Mesangial cell (primary cell): ENCODE data around the gene SDR42E1. TPM values are rescaled to one million over a fixed set of nuclear protein-coding genes. Genes with fewer than 3 reads are reported as not detected.

Experiments
- total RNA-seq: library from RNA; depleted of rRNA; stranded (reverse); fragments of >200 nt; gene quantifications from 2 replicates; pipeline ENCODE4 v1.2.3, GENCODE V29; 2015

Gene SDR42E1, protein sequence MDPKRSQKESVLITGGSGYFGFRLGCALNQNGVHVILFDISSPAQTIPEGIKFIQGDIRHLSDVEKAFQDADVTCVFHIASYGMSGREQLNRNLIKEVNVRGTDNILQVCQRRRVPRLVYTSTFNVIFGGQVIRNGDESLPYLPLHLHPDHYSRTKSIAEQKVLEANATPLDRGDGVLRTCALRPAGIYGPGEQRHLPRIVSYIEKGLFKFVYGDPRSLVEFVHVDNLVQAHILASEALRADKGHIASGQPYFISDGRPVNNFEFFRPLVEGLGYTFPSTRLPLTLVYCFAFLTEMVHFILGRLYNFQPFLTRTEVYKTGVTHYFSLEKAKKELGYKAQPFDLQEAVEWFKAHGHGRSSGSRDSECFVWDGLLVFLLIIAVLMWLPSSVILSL
- total RNA-seq = 5.5 and 6.5 TPM in 2 replicates

DNA sequence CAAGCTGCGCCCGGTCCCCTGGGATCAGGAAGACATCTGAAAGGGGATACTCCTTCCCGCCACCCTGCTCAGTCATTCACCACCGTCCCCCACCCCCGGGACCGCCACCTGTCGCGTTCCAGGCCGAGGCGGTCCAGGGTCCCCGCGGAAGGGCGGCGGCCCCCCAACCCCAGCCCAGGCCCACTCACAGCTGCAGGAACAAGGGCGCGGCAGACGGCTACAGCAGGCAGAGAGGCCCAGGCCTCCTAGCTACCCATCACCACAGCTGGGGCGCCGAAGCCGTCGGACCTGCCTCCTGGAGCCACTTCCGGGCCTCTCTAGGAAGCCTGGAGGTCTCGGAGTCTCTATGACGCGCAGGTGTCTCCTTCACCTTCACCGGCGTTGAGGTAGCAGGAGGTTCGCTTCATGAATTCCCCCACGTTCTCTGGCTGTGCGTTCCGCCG is at the start of gene SDR42E1:
Gene SDR42E1 (minus strand): TSS at position 272 of the 443 bp plus-strand sequence. CDS start 10,612 bp downstream, outside the sequence.

DNA sequence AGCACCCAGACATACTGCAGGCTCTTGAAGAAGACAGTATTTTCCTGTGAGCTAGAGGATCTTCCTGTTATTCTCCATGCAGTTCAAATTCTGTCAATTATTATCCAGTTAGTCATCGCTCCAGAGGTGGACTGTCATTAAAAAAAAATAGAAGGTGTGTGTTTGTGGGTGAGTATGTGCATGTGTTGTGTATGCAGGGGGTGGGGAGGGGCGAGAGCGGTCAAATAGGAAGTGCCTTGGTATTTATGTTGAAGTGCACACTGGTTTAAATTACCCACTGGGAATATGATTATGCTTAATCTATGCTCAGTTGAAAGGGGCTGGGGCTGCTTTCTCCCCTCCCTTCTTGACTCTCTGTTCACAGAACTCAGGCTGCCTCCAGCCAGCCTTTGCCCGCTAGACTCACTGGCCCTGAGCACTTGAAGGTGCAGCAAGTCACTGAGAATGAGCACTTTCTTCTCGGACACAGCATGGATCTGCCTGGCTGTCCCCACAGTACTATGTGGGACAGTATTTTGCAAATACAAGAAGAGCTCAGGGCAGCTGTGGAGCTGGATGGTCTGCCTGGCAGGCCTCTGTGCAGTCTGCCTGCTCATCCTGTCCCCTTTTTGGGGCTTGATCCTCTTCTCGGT is 23.8 kb upstream of the SDR42E1 start, which contains the start of gene HSD17B2:
Gene HSD17B2 (plus strand): TSS at position 273 of the 632 bp plus-strand sequence. CDS start 172 bp downstream, at position 445.

Other genes with a start within 250 kb of the SDR42E1 start
- 1.3 and 2.2 TPM in 2 replicates for gene PLCG2, start 232.2 kb downstream of the SDR42E1 start, total RNA-seq
- gene HSD17B2, start 23.8 kb upstream of the SDR42E1 start, total RNA-seq = 0.33 and 0.38 TPM in 2 replicates
- 4.2 and 19.4 TPM in 2 replicates for gene MPHOSPH6, start 158.8 kb upstream of the SDR42E1 start, total RNA-seq